Islet precursor cell (in vitro differentiated cells): Measurements from ENCODE around the gene L2HGDH.
"Not testable (repeated sequence)": the region's sequence is repeated elsewhere in the genome, so short reads cannot be mapped to it uniquely, and the experiment has no call there.

Source experiments
- DNase-seq: peaks from one replicate; pipeline ENCODE4 v3.0.0-alpha.2; 2018

The L2HGDH gene

DNA sequence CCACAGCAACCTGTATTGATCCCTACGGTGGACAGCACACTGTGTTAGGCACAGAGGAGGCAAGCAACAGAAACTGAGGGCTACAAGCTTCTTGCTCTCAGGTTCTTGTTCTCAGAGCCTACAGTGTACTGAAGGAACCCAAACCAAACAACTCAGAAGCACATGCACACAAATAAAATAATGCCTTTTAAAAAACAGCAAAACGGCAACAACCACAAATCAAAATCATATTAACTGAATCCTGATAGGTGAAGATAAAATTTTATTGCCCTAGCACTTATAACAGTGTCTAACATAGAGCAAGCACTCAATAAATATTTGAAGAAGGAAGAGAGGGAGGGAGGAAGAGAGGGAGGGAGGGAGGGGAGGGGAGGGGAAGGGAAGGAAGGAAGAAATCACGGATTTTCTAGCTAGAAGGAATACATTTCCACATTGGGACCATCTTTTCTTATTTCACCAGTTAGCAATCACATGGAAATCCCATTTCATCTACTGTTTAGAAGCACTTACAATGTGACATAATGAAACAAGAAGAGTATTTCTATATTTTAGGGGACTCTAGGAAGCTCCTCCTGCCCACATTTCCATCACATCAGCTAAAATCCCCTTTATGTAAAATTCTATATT lies 27.3 kb upstream of the L2HGDH start:
- no peak for DNase-seq

- no peak for DNase-seq
Observed at GRCh38 chr14:50338587-50338986, 26.6 kb upstream of the L2HGDH start.

GRCh38 chr14:50335989-50336824 lies 24.2 kb upstream of the L2HGDH start:
- DNase-seq: peak; percentile 67

DNA sequence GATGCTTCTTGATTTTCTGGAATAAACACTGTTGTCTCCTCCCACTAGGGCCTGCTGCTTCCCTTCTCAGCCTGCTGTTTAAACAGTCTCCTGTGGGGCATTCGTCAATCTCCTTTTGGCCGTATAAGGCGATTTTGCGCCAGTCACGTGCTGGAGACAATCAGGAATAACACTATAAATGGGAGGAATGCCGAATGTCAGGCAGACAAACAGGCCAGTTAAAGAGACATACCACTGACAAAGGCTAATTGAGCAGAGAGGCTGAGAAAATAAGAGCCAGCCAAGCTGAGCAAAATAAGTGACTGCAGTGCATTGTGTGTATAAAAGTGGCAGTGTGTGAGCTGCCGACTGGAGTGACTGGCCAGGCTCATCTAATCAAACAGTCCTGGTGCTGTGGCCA lies 23.4 kb upstream of the L2HGDH start:
- peak; percentile 88 for DNase-seq

GRCh38 chr14:50334211-50334610 lies 22.2 kb upstream of the L2HGDH start:
- no peak for DNase-seq

GRCh38 chr14:50333014-50333509 lies 21.0 kb upstream of the L2HGDH start:
- DNase-seq: peak; percentile 62

GRCh38 chr14:50331596-50331995 lies 19.6 kb upstream of the L2HGDH start:
- DNase-seq: no peak

DNA sequence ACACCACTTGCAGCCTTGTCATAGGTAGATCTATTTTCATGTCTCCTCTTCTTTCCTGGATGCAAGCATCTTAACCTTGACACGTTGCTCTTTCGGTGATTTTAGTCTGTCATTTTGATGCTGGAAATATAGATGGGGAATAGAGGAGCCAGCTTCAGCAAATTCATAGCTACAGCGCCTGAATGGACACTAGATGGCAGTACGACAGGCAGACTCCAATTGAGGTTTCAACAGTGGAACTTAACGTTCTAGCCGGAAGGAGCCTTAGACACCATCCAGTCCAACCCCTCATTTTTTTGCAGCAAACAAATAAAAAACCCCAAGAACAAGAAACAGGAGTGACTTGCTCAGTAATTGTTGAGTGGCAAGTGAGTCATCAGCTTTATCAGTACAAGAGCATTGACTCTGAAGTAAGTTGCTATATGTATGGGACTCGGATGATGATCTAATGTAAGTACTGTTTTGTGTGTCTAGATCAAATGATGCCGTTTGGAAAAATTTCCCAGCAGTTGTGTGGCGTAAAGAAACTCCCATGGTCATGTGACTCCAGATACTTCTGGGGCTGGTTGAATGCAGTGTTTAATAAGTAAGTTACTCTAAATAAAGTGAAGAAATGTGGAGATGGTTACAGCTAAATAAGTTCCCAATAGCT lies 9.1 kb upstream of the L2HGDH start:
- peak; percentile 76 for DNase-seq

GRCh38 chr14:50320283-50320682 lies 8.3 kb upstream of the L2HGDH start:
- no peak for DNase-seq

- no peak for DNase-seq
Observed at GRCh38 chr14:50319721-50320120, 7.7 kb upstream of the L2HGDH start.

GRCh38 chr14:50319293-50319692 lies 7.3 kb upstream of the L2HGDH start:
- DNase-seq: no peak

- no peak for DNase-seq
Observed at GRCh38 chr14:50318031-50318626, 6.1 kb upstream of the L2HGDH start.

GRCh38 chr14:50314098-50314497 lies 2.1 kb upstream of the L2HGDH start:
- not testable (repeated sequence) for DNase-seq

DNA sequence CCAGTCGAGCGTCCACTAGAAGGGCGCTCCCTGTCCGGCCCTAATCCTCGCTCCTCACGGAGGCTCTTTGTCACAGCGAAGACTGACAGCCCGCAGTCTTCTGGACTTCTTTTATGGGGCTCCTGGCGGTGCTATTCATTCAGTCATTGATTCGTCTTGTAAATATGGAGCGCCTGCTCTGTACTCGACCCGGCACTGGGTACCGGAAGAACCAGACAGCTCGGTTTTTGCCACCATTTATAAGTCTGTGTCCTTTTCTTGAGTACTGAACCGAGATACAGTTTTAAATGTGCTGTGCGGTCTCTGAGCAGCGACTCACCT lies 665 bp upstream of the L2HGDH start:
- DNase-seq: no peak

DNA sequence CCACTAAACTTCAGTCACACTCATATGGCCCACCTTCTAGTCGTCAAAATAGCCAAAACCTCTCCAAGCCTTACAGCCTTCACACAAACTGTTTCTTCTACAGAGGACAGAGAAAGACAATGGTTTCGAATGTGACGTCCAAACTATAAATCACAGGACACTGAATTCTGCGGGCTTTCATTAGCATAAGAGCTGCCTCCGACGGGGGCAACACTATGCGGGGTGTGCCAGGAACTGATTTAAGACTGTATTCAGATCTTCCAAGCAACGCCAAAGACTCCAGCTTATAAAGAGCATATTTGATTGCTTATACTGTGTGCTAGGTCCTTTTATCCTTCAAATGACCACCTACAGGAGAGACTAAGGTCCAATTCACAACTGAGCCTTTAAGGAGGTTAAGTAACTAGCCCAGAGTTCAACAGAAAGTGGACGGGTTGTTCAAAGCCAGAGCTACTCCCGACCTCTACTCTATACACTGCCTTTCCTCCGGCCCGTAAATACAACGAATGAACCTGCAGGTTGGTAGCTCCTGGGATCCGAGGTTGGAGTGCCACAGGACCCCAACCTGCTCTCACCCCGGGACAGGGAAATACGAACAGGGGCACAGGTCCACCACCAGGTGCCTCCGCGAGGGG lies 575 bp downstream of the L2HGDH start:
- DNase-seq: no peak

DNA sequence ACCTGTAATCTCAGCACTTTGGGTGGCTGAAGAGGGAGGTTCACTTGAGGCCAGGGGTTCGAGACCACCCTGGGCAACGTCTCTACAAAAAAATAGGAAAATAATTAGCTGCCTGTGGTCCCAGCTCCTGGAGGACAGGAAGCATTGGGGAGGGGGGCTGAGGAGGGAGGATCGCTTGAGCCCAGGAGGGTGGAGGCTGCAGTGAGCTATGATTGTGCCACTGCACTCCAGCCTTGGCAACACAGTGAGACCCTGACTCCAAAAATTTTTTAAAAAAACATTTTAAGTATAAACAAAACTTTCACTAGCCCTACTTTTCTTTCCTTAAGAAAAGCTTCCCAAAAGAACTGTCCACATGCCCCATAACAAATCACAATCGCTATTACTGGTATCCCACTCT lies 1.6 kb downstream of the L2HGDH start:
- DNase-seq: no peak

- DNase-seq: no peak
Observed at GRCh38 chr14:50308363-50308915, 3.6 kb downstream of the L2HGDH start.

- no peak for DNase-seq
Observed at GRCh38 chr14:50303744-50304471, 8.1 kb downstream of the L2HGDH start.

DNA sequence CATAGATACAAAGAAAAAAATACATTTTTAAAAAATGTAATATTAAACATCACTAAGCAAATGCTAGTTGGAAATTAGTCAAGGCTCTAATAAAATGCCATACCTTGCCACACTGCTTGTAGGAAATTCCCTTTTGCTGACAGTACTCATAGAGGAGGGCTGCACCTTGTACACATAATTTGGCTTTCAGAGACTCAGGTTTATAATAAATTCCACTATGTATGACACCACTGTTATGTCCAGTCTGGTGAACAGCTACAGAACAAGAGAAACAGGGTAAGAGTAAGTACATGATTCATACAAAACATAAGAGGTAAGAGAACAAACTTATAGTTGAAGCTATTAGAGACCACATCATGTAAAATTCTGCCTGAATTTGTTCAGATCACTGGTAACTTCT lies 10.1 kb downstream of the L2HGDH start:
- DNase-seq: no peak

DNA sequence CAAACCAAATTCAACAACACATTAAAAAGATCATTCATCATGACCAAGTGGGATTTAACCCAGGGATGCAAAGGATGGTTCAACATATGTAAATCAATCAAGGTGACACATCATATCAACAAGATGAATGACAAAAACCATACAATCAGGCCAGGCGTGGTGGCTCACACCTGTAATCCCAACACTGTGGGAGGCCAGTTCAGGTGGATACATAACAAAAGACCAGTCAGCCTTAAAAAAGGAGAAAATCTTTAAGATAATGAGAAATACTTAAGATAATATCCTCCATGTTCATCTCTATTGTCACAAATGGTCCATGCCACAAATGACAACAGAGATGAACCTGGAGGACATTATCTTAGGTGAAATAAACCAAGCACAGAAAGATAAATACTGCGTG lies 12.4 kb downstream of the L2HGDH start:
- DNase-seq: no peak

DNA sequence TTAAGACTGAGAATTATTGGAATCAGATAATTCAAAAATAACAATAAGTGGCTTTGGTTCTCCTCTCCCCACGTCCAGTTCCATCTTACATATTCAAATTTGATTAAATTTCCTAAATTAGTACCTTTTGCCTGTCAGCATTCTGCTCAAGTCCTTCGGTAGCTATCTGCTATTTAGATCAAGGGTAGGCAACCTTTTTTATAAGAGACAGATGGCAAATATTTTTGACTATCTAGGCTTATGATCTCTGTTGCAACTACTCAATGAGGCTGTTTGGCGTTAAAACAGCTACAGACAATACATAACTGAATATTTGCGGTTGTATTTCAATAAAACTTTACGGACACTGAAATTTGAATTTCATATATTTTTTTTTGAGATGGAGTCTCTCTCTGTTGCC lies 21.7 kb downstream of the L2HGDH start:
- no peak for DNase-seq

DNA sequence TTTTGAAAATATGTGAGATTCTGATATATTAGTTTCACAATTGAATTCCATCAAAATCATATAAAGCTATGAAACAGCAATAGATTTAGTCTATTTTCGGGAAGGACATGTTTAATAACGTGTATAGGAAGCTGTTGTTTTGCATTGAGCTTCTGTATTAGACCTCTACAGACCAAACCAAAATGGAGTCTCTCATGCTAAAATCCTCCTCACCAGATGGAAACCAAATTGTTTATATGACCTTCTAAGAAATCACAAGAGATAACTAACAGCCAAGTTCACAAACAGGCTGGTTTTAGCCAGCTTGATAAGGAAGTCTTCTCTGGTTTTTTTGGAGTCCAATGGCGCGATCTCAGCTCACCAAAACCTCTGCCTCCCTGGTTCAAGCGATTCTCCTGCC lies 23.9 kb downstream of the L2HGDH start:
- DNase-seq: no peak
